Bone marrow (tissue), 2 donors: ENCODE results near the gene PRSS36.
A peak's percentile ranks its signal among the peaks of the same experiment; 100 is the strongest.
"Not testable (repeated sequence)": the region's sequence is repeated elsewhere in the genome, so short reads cannot be mapped to it uniquely, and the experiment has no call there.

Experiments
- DNase-seq, 2 donors: peaks; one replicate each; lab custom pipeline; 2025; lab: John Stamatoyannopoulos, UW

Gene PRSS36

DNA sequence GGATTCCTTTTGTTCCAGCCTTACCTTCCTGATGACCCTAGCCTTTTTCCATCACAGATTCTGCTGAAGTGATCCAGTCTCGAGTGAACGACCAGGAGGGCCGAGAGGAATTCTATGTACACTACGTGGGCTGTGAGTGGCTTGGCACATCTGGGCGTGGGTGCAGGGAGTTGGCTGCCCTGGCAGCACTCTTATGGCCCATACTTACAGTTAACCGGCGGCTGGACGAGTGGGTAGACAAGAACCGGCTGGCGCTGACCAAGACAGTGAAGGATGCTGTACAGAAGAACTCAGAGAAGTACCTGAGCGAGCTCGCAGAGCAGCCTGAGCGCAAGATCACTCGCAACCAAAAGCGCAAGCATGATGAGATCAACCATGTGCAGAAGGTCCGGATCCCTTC, 29.7 kb downstream of the PRSS36 start:
- no peak for DNase-seq

DNA sequence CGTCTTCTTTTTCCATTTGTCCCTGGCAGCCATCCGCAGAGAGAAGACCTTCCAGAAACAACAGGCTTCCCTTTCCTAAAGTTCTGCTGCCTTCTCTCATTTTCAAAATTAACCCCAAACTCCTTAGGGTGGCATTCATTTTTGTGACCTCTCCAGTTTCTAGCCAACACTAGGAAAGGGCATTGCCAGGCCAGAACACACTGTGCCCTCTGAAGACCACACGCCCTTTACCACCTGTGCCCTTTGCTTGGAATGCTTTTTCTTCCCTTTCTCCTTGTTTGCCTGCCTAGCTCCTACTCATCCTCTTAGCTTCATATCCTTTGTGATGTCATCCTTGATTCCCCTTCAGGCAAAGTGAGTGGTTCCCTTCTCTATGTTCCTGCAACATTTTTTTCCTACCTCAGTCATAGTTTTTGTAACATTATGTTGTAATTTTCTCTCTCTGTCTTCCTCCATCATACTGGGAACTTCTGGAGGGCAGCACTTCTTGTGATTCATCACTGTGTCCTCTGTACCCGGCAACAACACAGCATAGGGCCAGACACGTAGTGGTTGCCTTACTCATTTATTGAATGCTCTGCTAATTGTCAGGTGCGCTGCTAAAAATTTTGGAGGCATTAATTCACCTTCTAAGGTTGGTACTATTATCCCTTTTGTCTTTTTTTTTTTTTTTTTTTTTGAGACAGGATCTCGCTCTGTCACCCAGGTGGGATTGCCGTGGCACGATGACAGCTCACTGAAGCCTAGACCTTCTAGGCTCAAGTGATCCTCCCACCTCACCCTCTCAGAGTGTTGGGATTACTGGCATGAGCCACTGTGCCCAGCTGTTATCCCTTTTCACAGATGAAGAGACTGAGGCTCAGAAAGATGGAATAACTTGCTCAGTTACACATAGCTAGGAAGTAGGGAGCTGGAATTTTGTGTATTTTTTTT, 31.4 kb downstream of the PRSS36 start:
- DNase-seq: no peak

GRCh38 chr16:31117384-31118222, 32.3 kb downstream of the PRSS36 start, which contains the start of gene KAT8:
TSS of gene KAT8 (plus strand) at chr16:31117664. CDS start at chr16:31117682, 18 bp downstream.
- peak; percentile 96 to 97 for DNase-seq

DNA sequence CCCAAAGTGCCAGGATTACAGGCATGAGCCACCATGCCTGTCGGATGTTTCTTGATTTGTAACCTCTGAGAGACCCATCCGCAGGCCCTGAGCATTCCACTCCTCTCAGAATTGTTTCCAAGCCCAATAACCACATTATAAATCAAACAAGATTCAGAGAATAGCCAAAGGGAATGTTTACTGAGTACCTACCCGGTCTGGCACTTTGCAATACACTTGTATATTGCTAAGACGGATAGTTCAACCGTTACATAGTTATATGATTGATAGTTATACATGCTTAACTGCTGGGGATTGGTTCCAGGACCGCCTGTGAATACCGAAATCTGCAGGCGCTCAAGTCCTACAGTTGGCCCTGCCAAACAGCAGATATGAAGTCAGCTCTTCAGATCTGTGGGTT, 35.4 kb downstream of the PRSS36 start:
- no peak for DNase-seq

GRCh38 chr16:31113121-31114120, 36.4 kb downstream of the PRSS36 start:
- peak; percentile 14 to 71 for DNase-seq

DNA sequence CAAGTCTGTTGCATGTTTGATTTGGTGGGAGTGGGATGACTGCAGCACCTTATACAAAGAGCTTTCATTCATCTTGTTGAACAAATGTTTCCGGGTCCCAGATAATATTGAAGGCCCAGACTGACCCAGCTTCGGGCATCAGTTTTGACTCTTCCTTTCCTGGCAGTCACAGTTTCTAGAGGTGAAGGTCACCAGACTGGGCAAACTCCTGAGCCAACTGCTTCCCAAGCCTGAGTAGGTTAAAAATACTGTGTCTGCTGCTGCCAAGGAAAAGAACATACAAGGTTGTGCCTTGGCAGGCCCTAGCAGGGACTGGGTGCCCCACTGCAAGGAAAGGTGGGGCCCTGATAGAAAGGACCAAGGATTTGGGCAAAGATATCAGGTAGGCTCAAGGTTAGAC, 37.2 kb downstream of the PRSS36 start:
- no peak for DNase-seq

DNA sequence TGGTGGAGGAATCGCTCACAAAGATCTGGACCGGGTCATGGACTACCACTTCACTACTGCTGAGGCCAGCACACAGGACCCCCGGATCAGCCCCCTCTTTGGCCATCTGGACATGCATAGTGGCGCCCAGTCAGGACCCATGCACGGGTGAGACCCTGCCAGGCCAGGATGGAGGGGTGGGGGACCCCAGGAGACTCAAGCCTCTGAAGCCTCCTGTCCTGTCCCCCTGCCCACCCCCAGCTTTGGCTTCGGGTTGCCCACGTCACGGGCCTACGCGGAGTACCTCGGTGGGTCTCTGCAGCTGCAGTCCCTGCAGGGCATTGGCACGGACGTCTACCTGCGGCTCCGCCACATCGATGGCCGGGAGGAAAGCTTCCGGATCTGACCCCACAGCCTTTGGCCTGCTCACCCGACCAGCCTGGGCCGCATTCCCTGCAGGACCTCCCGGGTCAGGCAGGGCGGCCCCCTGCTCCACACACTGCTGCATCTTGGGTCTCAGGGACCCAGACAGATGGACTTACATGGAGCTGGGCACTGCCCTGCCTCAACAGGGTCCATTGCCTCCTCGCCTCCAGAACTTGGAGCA, 37.9 kb downstream of the PRSS36 start:
- no peak for DNase-seq

- no peak for DNase-seq
These were observed 39.5 kb downstream of the PRSS36 start for GRCh38 chr16:31110106-31111034.

- no peak for DNase-seq
These were observed 40.2 kb downstream of the PRSS36 start for GRCh38 chr16:31109622-31110021.

DNA sequence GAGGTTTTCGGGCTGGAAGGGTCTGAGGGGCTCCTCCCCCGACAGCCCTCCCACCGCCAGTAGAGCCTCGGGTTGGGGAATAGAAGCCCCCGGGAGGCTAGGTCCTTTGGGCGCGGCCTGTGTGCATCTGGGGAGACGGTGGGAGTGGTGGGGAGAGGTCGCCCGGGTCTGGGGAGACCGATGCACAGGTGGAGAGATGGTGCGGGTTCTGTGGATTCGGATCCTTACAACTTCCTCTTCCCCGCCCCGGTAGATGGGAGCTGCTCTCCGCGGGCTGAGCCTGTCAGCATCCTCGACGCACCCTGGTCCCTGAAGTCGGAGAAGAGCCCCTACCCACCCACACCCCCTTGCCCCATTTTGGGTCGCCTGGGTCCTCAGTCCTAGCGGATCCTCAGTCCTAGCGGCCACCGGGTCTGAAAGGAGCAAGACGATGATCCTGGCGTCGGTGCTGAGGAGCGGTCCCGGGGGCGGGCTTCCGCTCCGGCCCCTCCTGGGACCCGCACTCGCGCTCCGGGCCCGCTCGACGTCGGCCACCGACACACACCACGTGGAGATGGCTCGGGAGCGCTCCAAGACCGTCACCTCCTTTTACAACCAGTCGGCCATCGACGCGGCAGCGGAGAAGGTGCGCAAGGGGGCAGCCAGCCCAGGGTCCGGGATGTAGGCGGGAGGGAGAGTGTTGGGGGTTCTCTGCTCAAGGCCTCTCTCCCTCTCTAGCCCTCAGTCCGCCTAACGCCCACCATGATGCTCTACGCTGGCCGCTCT, 40.9 kb downstream of the PRSS36 start:
- no peak for DNase-seq

GRCh38 chr16:31108035-31108793, 41.7 kb downstream of the PRSS36 start, which contains the start of gene BCKDK:
TSS of gene BCKDK (plus strand) at chr16:31108386. CDS start at chr16:31109224, 838 bp downstream.
- peak; percentile 20 to 22 for DNase-seq

- DNase-seq: no peak
These were observed 42.4 kb downstream of the PRSS36 start for GRCh38 chr16:31107465-31107867.

DNA sequence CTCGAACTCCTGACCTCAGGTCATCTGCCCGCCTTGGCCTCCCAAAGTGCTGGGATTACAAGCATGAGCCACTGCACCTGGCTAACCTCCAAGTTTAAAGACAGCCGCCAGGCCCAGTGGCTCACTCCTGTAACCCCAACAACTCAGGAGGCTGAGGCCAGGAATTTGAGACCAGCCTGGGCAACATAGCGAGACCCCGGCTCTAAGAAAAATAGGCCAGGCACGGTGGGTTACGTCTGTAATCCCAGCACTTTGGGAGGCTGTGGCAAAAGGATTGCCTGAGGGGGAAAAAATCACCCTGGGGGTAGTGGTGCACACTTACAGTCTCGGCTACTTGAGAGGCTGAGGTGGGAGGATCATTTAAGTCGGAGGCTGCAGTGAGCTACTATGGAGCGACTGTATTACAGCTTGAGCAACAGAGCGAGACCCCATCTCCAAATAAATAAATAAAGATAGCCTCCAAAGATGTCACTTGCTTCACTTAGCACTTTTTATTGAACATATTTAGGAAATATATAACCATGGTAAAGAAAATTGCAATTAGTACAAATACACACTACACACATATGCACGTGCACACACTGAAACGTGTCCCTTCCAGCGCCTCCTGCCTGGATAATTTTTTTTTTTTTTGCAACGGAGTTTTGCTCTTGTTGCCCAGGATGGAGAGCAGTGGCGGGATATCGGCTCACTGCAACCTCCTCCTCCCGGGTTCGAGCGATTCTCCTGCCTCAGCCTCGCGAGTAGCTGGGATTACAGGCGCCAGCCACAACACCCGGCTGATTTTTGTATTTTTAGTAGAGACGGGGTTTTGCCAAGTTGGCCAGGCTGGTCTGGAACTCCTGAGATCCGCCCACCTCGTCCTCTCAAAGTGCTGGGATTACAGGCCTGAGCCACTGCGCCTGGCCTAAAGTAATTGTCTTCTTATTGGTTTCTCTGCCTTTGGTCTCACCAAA, 43.1 kb downstream of the PRSS36 start:
- no peak for DNase-seq

GRCh38 chr16:31105677-31106213, 44.1 kb downstream of the PRSS36 start:
- peak; percentile 63 to 67 for DNase-seq

- not testable (repeated sequence) for DNase-seq
These were observed 48.8 kb downstream of the PRSS36 start for GRCh38 chr16:31100876-31101641.
